ENCODE results near the gene H2BK1.
A peak's percentile ranks its signal among the peaks of the same experiment; 100 is the strongest.

H2BK1 gene

DNA sequence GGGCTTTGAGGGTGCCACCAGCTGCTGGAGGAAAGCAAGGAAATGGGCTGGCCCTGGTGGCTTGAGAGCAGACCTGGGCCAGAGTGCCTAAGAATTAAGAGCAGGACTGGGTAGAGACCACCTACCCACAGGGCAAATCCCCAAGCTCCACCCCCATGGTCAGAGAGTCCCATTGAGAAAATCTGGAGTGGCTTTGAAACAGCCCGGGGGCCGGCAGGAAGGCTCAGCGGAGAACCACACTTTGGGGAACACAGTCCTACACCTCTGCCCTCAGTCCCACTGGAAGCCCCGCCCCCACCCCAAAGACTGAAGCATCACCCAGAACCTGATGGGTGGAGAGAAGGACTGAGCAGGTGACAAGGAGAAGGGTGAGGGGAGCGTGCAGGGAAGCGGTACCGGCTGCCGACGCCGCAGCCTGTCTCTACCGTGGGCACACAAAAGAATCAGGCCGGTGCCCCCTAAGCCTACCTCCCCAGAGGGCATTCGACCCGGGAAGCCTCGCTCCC lies 34.6 kb upstream of the H2BK1 start:
- no peak for DNase-seq

- peak; percentile 49 for DNase-seq
Measured at GRCh38 chr7:151244196-151244840, 34.0 kb upstream of the H2BK1 start.

DNA sequence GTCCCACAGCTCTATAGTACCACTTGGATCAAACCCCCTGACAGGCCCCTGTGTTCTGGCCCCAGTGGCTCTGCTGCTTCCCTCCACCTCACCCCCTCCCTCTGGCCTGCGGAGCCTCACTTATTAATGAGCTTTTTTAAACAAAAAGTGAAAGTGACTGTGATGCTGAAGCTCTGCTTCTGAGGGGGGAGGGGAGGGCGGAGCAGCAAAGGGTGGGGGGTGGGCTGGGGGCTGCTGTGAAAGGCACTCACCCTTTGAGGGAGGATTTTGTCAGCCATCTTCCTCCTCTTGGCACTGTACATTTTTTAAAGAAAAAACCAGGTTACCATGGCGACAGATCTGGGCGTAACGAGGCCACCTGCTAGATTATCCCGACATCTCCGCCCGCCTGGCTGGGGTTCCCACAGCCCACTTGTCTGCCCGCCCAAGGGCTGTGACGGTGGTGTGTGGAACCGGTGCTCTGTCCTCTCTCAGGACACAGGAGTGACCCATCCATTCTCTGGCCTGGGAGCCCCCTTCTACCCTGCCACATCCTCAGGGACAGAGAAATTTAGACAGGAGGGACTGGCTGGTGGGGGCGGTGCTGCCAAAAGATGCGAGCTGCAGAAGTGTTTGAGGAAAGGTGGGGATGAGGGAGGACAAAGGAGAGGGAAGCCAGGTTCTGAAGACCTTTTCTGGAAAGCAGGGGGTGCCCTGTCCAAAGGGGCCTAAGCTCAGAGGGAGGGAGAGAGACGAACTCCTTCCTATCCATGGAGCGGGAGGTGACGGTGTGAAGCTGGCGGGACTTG lies 33.3 kb upstream of the H2BK1 start:
- no peak for DNase-seq

DNA sequence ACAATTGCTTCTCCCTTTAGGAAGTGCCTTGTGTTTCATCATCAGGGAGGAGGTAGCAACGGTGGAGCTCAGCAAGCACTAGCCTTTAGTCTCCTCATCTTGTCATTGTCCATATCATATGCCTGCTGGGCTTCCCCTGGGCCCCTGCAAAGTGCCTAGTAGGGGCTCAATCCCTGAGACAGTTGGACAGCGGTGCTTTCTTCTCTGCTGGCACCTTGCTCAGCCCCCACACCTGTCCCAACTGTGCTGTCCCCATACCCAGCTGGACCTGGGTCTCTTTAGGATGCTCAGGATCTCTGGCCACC lies 32.7 kb upstream of the H2BK1 start:
- DNase-seq, result no peak

DNA sequence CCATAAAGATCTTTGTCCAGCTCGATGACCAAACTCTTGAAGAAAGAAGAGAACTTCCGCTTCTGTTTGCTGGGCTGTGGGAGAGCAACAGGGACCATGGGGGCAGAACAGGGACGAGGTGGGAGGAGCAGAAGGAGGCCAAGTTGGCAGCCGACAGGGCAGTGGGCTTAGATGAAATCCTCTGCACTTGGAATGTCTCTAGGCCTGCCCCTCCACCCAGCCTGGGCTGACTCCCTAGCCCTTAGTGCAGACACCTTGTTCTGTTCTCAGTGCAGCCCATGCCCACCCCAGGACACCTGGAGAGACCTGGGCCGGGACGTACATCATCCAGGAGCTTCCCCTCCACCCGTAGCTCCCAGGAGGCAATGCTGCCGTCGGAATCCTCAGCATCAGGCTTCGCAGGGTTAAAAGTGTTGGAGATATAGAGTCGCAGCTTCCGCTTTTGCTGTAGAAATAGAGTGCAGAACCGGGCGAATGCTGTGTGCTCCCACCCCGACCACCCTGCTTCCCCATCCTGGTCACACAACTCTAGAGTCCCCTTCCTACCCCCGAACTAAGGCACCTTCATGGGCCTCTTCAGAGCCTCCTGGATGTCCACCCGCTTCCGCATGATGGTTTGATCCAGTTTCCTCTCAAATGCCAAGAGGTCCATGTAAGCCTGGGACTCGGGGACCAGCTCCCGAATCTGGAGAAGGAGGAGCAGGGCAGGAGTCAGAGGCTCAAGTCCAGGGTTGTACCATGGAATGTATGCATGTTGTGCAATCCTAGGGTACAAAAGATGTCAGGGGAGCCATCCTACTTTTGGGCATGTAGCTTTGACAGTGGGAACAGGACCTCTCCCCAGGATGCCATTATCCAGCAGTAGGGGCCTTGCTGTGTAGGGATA lies 32.1 kb upstream of the H2BK1 start:
- no peak for DNase-seq

GRCh38 chr7:151241755-151242096 lies 31.4 kb upstream of the H2BK1 start:
- no peak for DNase-seq

GRCh38 chr7:151240942-151241754 lies 30.9 kb upstream of the H2BK1 start:
- DNase-seq, result no peak

DNA sequence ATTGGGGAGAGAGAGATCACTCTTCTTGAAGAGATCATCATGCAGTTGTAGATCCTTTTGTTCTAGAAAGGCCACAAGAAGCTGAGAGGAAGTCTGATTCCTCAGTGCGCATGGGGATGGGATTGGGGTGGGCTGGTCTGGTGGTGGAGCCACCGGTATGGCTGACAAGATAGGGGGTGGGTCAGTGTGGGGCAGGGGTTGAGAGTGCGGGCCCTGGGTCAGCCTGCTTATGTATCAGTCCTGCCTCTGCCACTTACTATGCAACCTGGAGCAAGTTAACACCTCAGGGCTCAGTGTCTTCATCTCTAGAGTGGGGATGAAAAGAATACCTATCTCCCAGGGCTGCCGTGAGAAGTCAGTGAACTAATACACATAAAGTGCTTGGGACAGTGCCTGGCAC lies 30.2 kb upstream of the H2BK1 start:
- no peak for DNase-seq

GRCh38 chr7:151239837-151240459 lies 29.7 kb upstream of the H2BK1 start:
- no peak for DNase-seq

DNA sequence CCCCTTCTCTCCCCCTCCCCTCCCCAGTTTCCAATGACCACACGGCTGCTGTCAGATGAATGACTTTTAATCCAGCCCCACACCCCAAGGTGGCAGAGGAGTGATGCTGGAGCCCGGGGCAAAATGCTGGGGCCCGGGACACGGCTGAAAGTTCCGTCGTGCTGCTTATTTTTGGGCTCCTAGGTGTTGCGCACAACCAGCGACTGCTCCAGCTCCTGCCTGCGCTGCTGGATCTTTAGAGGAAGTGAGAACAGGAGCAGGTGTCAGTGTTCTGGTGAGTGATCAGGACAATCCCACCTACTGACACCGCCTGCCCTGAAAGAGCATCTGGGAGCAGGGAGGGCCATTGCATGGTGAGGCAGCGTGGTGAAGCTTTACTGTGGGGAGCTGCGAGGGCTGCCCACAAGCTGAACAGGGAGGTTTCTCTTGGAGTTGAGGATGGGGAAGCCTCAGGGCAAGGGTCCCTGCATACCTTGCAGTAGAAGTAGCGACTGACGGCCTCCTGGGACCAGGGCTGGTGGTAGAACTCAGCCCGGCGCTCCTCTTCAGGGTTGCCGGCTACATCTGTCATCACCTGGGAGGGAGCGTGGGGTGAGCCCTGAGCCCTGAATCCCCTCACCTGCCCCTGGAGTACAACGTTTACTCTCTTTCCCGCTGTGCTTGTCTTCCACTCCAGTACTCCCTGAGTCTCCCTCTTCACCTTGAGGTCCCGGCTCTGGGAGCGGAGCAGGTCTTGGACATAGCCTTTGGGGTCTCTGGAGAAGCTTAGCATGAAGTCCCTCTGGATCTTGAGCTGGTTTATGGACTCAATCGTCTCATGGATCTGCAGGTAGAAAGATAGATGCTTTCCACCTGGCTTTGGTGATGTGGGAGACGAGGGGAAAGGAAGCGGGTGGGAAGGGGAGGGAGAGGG lies 28.9 kb upstream of the H2BK1 start:
- DNase-seq, result no peak

- DNase-seq, result no peak
Measured at GRCh38 chr7:151238190-151238810, 28.0 kb upstream of the H2BK1 start.

DNA sequence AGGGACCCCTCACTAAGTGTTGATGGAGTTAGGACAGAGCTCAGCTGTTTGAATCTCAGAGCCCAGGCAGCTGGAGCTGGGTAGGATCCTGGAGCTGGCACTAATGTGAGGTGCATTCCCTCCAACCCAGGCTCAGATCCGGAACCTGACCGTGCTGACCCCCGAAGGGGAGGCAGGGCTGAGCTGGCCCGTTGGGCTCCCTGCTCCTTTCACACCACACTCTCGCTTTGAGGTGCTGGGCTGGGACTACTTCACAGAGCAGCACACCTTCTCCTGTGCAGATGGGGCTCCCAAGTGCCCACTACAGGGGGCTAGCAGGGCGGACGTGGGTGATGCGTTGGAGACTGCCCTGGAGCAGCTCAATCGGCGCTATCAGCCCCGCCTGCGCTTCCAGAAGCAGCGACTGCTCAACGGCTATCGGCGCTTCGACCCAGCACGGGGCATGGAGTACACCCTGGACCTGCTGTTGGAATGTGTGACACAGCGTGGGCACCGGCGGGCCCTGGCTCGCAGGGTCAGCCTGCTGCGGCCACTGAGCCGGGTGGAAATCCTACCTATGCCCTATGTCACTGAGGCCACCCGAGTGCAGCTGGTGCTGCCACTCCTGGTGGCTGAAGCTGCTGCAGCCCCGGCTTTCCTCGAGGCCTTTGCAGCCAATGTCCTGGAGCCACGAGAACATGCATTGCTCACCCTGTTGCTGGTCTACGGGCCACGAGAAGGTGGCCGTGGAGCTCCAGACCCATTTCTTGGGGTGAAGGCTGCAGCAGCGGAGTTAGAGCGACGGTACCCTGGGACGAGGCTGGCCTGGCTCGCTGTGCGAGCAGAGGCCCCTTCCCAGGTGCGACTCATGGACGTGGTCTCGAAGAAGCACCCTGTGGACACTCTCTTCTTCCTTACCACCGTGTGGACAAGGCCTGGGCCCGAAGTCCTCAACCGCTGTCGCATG lies 27.2 kb upstream of the H2BK1 start:
- DNase-seq, result no peak

- no peak for DNase-seq
Measured at GRCh38 chr7:151236406-151236805, 26.1 kb upstream of the H2BK1 start.

GRCh38 chr7:151235091-151235787 lies 25.0 kb upstream of the H2BK1 start:
- no peak for DNase-seq

DNA sequence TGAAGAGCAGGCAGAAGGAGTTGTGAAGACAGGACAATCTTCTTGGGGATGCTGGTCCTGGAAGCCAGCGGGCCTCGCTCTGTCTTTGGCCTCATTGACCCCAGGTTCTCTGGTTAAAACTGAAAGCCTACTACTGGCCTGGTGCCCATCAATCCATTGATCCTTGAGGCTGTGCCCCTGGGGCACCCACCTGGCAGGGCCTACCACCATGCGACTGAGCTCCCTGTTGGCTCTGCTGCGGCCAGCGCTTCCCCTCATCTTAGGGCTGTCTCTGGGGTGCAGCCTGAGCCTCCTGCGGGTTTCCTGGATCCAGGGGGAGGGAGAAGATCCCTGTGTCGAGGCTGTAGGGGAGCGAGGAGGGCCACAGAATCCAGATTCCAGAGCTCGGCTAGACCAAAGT lies 23.5 kb upstream of the H2BK1 start:
- DNase-seq, result no peak

DNA sequence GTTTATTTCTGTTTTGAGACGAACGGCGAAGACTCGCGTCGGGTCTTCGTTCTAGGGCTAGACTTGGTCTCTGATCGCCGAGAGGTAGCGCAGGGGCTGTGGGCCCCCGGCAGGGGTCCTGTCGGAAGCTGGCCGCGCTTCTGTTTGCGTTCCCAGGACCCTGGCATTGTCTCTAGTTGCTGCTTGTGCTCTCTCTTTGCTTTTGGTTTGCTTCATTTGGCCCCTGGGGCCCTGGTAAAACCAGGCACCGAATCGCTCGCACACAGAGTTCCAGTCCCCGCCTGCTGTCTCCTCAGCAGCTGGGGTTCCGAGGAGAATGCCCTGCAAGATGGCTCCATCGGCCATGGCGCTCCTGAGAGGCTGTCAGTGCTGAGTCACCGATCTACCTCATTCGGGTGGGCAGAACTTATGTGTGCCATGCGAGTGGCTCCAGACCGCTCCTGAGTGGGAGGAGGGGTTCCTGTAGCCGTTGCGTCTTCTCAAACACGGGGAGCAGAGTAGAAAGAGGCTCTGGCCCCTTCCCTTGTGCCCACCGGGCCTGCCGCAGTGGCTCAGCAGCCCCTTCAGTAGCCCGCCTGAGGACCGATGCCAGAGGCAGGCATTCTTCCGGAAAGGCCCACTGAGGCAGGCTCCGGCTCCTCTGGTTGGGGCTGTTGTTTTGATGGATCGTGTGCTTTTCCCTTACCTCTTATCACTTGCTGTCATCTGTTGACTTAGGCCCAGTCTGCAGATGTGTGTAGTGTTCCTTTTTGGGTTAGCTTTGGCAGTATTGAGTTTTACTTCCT lies 22.8 kb upstream of the H2BK1 start:
- DNase-seq, result peak; percentile 73

DNA sequence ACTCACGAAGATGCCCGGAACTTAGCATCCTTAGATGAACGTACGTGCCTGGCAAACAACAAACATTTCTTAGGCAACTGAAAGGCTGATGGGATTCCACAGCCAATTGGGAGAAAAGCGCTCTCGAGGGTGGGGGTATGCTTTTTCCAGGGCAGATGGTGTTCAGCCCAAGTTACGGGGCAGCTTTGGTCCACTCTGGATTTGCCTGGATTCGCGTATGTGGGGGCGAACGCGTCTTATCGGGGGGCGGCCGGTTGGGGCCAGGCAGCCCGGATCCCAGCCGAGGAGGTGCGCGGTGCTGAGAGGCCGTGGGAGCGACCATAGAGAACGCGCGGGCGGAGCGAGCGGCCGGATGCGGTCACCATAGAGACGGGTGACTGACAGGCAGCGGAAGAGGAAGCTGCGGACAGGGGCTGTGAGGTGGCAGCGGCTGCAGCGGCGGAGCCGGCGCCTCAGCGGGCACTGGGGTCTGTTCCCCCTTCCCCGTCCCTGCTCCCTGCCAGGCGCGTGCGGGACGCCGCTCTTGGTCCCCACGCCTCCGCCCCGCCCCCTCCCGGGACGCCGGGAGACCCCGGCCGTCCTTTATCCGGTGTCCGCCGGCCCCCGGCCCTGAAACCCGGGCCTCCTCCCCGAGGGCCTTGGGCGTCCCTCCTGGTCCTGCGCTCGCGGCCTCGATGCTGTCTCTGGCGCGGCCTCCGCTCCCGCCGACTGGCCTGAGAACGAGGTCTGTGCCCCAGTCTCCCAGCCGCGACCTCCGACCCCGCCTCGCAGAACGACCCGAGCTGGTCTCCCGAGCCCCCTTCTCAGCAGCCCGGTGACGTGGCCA lies 22.0 kb upstream of the H2BK1 start, which contains the start of gene CHPF2:
CHPF2 (plus strand) TSS at position 393 of the 826 bp plus-strand sequence. CDS start 1,529 bp downstream, outside the sequence.
- peak; percentile 84 for DNase-seq

Data from fibroblast of upper back skin (primary cell).